HG02678 (cell line): ENCODE measurements around the gene CNTNAP2.
"Not testable (repeated sequence)": the region's sequence is repeated elsewhere in the genome, so short reads cannot be mapped to it uniquely, and the experiment has no call there.

Experiments
- ATAC-seq: cut with Tn5 transposase; IDR thresholded peaks from one replicate; pipeline ENCODE4 v1.9.1; 2021; ENCODE audit warnings: mild to moderate bottlenecking, moderate library complexity; ENCODE audit not compliant: unreplicated experiment

CNTNAP2 gene

GRCh38 chr7:148303295-148304082 lies 2186.9 kb downstream of the CNTNAP2 start:
- no peak for ATAC-seq

GRCh38 chr7:148304083-148304335 lies 2187.4 kb downstream of the CNTNAP2 start:
- no peak for ATAC-seq

GRCh38 chr7:148304456-148304855 lies 2187.9 kb downstream of the CNTNAP2 start:
- no peak for ATAC-seq

- peak; percentile 44 for ATAC-seq
Observed at GRCh38 chr7:148306759-148307158, 2190.2 kb downstream of the CNTNAP2 start.

- no peak for ATAC-seq
Observed at GRCh38 chr7:148318102-148318811, 2201.7 kb downstream of the CNTNAP2 start.

GRCh38 chr7:148318838-148319237 lies 2202.2 kb downstream of the CNTNAP2 start:
- ATAC-seq: no peak

GRCh38 chr7:148319316-148319808 lies 2202.8 kb downstream of the CNTNAP2 start:
- no peak for ATAC-seq

GRCh38 chr7:148325208-148325607 lies 2208.6 kb downstream of the CNTNAP2 start:
- ATAC-seq: no peak

GRCh38 chr7:148327379-148327778 lies 2210.8 kb downstream of the CNTNAP2 start:
- no peak for ATAC-seq

- no peak for ATAC-seq
Observed at GRCh38 chr7:148328906-148329305, 2212.3 kb downstream of the CNTNAP2 start.

GRCh38 chr7:148330124-148330818 lies 2213.7 kb downstream of the CNTNAP2 start:
- no peak for ATAC-seq

GRCh38 chr7:148330822-148331221 lies 2214.2 kb downstream of the CNTNAP2 start:
- ATAC-seq: no peak

GRCh38 chr7:148331456-148331855 lies 2214.9 kb downstream of the CNTNAP2 start:
- ATAC-seq: not testable (repeated sequence)

- ATAC-seq: no peak
Observed at GRCh38 chr7:148332191-148333186, 2215.9 kb downstream of the CNTNAP2 start.

GRCh38 chr7:148334441-148334956 lies 2217.9 kb downstream of the CNTNAP2 start:
- ATAC-seq: no peak

- ATAC-seq: no peak
Observed at GRCh38 chr7:148334959-148335577, 2218.5 kb downstream of the CNTNAP2 start.

- ATAC-seq: no peak
Observed at GRCh38 chr7:148335790-148336189, 2219.2 kb downstream of the CNTNAP2 start.

GRCh38 chr7:148336411-148336810 lies 2219.8 kb downstream of the CNTNAP2 start:
- ATAC-seq: no peak

- ATAC-seq: no peak
Observed at GRCh38 chr7:148337246-148337965, 2220.8 kb downstream of the CNTNAP2 start.
